GM21423 (cell line): ENCODE measurements around the gene NELL1.
A peak's percentile ranks its signal among the peaks of the same experiment; 100 is the strongest.

Experiments
- ATAC-seq: cut with Tn5 transposase; IDR thresholded peaks from one replicate; pipeline ENCODE4 v1.9.1; 2021; ENCODE audit warnings: mild to moderate bottlenecking, moderate library complexity; ENCODE audit not compliant: unreplicated experiment

NELL1 gene

GRCh38 chr11:21403069-21403468 lies 733.7 kb downstream of the NELL1 start:
- ATAC-seq = no peak

GRCh38 chr11:21405422-21405821 lies 736.0 kb downstream of the NELL1 start:
- ATAC-seq = no peak

GRCh38 chr11:21410513-21410912 lies 741.1 kb downstream of the NELL1 start:
- ATAC-seq = no peak

- no peak for ATAC-seq
These were observed 741.7 kb downstream of the NELL1 start for GRCh38 chr11:21411104-21411503.

DNA sequence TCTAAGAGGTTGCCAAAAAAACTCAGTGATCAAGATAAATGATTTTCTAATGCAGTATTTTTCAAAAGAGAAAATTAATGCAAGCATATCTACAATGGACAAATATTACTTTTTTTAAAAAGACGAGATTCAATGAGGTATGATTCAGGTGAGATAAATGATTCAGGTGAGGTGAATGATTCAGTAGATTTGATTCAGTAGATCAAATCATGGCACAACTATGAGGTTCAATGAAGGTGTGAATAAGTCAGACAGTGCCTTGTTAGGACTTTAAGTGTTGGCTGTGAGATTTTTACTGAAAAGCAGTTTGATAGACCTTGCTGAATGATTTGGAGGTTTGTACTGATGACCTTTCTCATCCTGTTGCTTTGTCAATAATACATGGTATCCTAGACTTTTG lies 742.2 kb downstream of the NELL1 start:
- no peak for ATAC-seq

- ATAC-seq = no peak
These were observed 743.4 kb downstream of the NELL1 start for GRCh38 chr11:21412652-21413383.

- no peak for ATAC-seq
These were observed 745.6 kb downstream of the NELL1 start for GRCh38 chr11:21414953-21415352.

DNA sequence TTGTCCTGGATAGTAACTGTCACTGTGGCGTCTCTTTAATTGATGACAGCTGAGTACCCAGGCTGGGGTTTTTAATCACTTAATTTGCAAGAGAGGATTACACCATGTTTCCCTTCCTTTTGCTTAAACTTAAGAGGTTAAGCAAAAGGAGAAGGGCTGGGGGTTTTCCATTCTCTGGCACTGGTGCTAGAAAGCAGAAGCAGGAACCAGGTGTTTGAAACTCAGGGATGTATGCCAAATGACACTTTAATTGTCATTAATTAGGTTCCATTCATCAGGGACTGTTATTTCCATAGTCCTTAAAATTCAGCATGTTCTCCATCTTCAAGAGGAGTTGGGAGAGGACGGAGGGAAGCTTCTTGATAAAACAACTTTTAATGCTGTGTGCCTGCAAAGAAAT lies 746.2 kb downstream of the NELL1 start:
- ATAC-seq = no peak

- ATAC-seq = no peak
These were observed 752.4 kb downstream of the NELL1 start for GRCh38 chr11:21421711-21422329.

- no peak for ATAC-seq
These were observed 757.5 kb downstream of the NELL1 start for GRCh38 chr11:21426931-21427330.

GRCh38 chr11:21427726-21428125 lies 758.3 kb downstream of the NELL1 start:
- ATAC-seq = no peak

- ATAC-seq = no peak
These were observed 759.4 kb downstream of the NELL1 start for GRCh38 chr11:21428796-21429195.

DNA sequence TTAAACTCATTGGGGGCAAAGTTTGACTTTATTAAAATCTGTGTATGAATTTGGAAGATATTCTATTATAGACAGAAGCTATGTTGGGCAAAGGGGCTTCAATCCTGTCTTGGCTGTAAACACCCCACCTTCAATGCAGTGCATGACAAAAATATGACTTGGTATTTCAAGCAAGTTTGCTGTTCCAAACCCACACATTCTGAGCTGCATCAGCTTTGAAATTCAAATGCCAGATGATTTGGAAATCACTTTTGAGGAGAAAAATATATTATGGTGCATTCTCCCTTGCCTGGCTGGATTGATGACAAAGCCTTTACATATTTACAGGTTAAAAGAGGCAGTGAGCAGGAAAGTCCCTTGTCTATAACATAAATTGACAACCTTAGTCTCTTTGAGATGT lies 760.0 kb downstream of the NELL1 start:
- ATAC-seq = no peak

DNA sequence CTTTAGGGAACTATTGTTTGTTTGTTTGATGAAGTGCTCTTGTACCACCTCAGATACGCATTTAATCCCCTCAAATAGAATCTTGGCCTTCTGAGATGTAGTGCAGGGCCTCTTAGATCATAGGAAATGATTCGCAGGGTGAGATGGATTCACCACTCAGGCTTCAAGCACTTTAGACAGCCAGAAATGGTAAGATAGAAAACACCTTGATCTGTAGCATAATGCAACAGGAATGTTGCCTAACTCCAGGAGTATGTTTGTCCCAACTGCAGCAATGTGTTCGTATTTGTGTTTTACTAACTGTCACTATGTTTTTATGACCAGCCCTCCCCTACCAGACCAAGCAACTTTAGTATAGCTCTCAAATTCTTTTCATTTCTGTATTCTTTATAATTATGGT lies 761.2 kb downstream of the NELL1 start:
- no peak for ATAC-seq

DNA sequence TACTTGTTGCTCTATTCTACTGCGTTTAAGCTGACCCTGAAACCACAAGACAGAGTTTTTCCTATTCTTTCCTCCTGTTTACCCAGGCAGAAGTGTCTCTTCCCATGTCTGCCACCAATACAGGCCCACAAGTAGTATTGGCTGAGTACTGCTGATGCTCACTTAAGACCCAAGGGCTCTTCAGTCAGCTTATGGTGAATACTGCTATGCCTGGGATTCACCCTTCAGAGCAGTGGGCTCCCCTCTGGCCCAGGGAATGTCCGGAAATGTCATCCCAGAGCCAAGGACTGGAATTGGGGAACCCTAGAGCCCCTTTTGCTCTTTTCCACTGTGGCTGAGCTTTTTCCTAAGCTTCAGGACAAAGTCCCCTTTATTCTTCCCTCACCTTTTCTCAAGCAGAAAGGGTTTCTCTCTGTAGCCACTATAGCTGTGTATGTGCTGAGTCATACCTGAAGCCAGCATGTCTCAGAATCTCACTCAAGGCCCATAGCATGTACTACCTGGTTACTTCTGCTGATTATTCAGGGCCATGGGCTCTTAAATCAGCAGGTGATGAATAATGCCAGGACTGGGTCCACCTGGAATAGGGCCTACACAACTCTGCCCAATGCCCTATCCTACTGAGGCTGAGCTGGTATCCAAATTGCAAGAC lies 777.7 kb downstream of the NELL1 start:
- ATAC-seq = no peak

- ATAC-seq = no peak
These were observed 778.5 kb downstream of the NELL1 start for GRCh38 chr11:21447871-21448270.

GRCh38 chr11:21456186-21456585 lies 786.8 kb downstream of the NELL1 start:
- ATAC-seq = no peak

DNA sequence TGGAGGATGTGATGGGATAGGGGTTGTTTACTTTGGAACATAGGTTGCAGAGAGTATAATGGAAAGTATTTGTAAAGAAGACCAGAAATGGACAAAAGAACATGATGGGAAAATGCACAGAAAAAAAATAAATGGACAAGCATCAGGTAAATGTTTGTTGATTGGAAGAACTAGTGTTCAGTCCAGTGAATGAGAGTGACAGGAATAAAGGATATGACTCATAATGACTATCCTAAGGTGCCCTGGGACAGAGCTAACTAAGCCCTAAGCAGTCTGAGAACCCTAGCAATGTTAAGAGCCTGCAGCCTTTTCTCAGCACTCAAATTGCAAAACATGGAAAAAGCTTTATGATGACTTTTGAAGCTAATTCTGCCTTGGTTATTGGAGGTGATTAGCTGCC lies 790.7 kb downstream of the NELL1 start:
- ATAC-seq = no peak

DNA sequence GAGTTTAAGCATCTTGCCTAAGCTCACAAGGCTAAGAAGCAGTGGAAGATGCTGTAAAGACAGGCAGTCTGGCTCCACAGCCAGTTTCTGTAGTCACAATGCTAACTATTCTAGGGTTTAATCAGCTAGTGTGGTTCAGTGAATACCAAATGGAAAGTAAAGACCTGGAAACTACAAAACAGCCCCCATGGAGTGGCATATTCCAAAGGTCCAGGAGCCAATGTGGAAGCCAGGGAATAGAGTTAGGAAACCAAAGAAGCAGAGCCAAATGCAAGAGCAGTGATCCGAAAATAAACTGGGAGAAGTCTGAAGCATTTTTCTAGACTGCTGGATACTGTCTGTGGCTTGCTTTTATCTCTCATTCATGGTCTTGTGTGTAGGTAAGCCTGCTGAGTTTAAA lies 792.3 kb downstream of the NELL1 start:
- ATAC-seq = no peak

- peak; percentile 49 for ATAC-seq
These were observed 795.3 kb downstream of the NELL1 start for GRCh38 chr11:21464601-21465193.

GRCh38 chr11:21465203-21465602 lies 795.8 kb downstream of the NELL1 start:
- peak; percentile 46 for ATAC-seq

- no peak for ATAC-seq
These were observed 796.5 kb downstream of the NELL1 start for GRCh38 chr11:21465920-21466319.
